ENCODE results near the gene NOA1. TPM values are rescaled to one million over a fixed set of nuclear protein-coding genes. Genes with fewer than 3 reads are reported as not detected.

Gene NOA1
- total and polyA plus RNA-seq, 2 of the 8 experiments (the other 6 are each of a cell fraction or from before 2014, with no cell fraction given) = 24.3 to 28.1 TPM

GRCh38 chr4:56977321-56978012 lies at the start of gene NOA1 (continued):
- TF ChIP-seq E2F6 (IDR thresholded peaks at IDR 0.05) (no peak), TEAD4 (IDR thresholded peaks at IDR 0.05; ENCODE audit: low read depth, low read length) (no peak), CTCF (IDR thresholded peaks at IDR 0.05; ENCODE audit: control extremely low read depth in 1 of 3, insufficient read depth in 1 of 3, low read depth in 1 of 3, low read length in 3 of 3) (no peak), TBP (IDR thresholded peaks at IDR 0.05; ENCODE audit: low read depth, low read length) (peak; percentile 88), TAF7 (optimal IDR thresholded peaks at IDR 0.05; ENCODE audit: borderline replicate concordance, low read depth, low read length) (peak; percentile 65), CTBP2 (IDR thresholded peaks at IDR 0.05; ENCODE audit: borderline replicate concordance, insufficient read depth, insufficient read length, low read length) (no peak), JUND (IDR thresholded peaks at IDR 0.05; ENCODE audit: low read length) (no peak), TCF12 (IDR thresholded peaks at IDR 0.05; ENCODE audit: low read depth, low read length) (no peak), PHF8 (conservative IDR thresholded peaks at IDR 0.05; ENCODE audit: low read depth, low read length) (peak; percentile 46; the same call in 1 of the 2 replicates), POLR2AphosphoS5 (IDR thresholded peaks at IDR 0.05; ENCODE audit: low read depth, low read length) (peak; percentile 91), NRF1 (IDR thresholded peaks at IDR 0.05; ENCODE audit: low read depth, low read length) (peak; percentile 33; the same call in 1 of the 2 replicates), BRCA1 (IDR thresholded peaks at IDR 0.05; ENCODE audit: low read depth, low read length) (peak; percentile 82), CHD2 (IDR thresholded peaks at IDR 0.05; ENCODE audit: low read length) (peak; percentile 96), GTF2F1 (IDR thresholded peaks at IDR 0.05; ENCODE audit: borderline replicate concordance, low read depth, low read length) (no peak), SAP30 (IDR thresholded peaks at IDR 0.05; ENCODE audit: insufficient read depth, insufficient replicate concordance, low read length) (peak; percentile 83), KDM4A (IDR thresholded peaks at IDR 0.05; ENCODE audit: low read depth, low read length, severe bottlenecking) (peak; percentile 73), YY1 (IDR thresholded peaks at IDR 0.05; ENCODE audit: low read depth, low read length) (no peak), BACH1 (IDR thresholded peaks at IDR 0.05; ENCODE audit: low read length) (peak; percentile 63; the same call in 1 of the 2 replicates), CEBPB (IDR thresholded peaks at IDR 0.05; ENCODE audit: low read depth, low read length) (no peak), RFX5 (IDR thresholded peaks at IDR 0.05; ENCODE audit: borderline replicate concordance, low read depth, low read length) (no peak), RNF2 (IDR thresholded peaks at IDR 0.05; ENCODE audit: borderline replicate concordance, low read depth, low read length, missing control alignments, poor library complexity, severe bottlenecking) (no peak), POU5F1 (IDR thresholded peaks at IDR 0.05; ENCODE audit: low read depth, low read length) (no peak)

All from H1 (cell line).